ENCODE results near the gene RAET1E. TPM values are rescaled to one million over a fixed set of nuclear protein-coding genes. Genes with fewer than 3 reads are reported as not detected.

RAET1E gene
- total and polyA plus RNA-seq, 2 experiments from 2014 or later: not detected

DNA sequence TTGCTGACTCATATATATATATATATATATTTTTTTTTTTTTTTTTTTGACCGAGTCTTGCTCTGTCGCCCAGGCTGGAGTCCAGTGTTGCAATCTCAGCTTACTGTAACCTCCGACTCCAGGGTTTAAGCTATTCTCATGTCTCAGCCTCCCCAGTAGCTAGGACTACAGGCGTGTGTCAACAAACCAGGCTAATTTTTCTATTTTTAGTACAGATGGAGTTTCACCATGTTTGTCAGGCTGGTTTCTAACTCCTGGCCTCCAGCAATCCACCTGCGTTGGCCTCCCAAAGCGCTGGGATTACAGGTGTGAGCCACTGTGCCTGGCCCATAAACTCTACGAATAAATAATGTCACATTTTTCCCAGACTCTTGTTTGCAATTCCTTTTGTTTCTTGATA, 38.5 kb downstream of the RAET1E start:
- H3K4me3 Mint-ChIP-seq: no peak overlapping the region

More for the DNA sequence above, 38.5 kb downstream of the RAET1E start:
- 0 out of 2 replicates have a peak, but pooled peaks cover 6% of the 10 kb centered on the region for H3F3A ChIP-seq (replicated peaks; ENCODE audit: low read depth)
- no peak overlapping the region for H3K4me3 ChIP-seq
- H3K4me2 ChIP-seq: no peak overlapping the region
- H3K27ac Mint-ChIP-seq: no peak overlapping the region
- no peak for DNase-seq (ENCODE audit: low spot score)
- H3K79me2 ChIP-seq (replicated peaks; ENCODE audit: insufficient read depth): peaks cover 19% of the 10 kb centered on the region
- TF ChIP-seq, protein P1, sequence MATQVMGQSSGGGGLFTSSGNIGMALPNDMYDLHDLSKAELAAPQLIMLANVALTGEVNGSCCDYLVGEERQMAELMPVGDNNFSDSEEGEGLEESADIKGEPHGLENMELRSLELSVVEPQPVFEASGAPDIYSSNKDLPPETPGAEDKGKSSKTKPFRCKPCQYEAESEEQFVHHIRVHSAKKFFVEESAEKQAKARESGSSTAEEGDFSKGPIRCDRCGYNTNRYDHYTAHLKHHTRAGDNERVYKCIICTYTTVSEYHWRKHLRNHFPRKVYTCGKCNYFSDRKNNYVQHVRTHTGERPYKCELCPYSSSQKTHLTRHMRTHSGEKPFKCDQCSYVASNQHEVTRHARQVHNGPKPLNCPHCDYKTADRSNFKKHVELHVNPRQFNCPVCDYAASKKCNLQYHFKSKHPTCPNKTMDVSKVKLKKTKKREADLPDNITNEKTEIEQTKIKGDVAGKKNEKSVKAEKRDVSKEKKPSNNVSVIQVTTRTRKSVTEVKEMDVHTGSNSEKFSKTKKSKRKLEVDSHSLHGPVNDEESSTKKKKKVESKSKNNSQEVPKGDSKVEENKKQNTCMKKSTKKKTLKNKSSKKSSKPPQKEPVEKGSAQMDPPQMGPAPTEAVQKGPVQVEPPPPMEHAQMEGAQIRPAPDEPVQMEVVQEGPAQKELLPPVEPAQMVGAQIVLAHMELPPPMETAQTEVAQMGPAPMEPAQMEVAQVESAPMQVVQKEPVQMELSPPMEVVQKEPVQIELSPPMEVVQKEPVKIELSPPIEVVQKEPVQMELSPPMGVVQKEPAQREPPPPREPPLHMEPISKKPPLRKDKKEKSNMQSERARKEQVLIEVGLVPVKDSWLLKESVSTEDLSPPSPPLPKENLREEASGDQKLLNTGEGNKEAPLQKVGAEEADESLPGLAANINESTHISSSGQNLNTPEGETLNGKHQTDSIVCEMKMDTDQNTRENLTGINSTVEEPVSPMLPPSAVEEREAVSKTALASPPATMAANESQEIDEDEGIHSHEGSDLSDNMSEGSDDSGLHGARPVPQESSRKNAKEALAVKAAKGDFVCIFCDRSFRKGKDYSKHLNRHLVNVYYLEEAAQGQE (IDR thresholded peaks at IDR 0.05; ENCODE audit: unreplicated experiment): no peak
- no peak for TF ChIP-seq EZH2 (IDR thresholded peaks at IDR 0.05; ENCODE audit: low read depth, unreplicated experiment)
- TF ChIP-seq, protein P2, sequence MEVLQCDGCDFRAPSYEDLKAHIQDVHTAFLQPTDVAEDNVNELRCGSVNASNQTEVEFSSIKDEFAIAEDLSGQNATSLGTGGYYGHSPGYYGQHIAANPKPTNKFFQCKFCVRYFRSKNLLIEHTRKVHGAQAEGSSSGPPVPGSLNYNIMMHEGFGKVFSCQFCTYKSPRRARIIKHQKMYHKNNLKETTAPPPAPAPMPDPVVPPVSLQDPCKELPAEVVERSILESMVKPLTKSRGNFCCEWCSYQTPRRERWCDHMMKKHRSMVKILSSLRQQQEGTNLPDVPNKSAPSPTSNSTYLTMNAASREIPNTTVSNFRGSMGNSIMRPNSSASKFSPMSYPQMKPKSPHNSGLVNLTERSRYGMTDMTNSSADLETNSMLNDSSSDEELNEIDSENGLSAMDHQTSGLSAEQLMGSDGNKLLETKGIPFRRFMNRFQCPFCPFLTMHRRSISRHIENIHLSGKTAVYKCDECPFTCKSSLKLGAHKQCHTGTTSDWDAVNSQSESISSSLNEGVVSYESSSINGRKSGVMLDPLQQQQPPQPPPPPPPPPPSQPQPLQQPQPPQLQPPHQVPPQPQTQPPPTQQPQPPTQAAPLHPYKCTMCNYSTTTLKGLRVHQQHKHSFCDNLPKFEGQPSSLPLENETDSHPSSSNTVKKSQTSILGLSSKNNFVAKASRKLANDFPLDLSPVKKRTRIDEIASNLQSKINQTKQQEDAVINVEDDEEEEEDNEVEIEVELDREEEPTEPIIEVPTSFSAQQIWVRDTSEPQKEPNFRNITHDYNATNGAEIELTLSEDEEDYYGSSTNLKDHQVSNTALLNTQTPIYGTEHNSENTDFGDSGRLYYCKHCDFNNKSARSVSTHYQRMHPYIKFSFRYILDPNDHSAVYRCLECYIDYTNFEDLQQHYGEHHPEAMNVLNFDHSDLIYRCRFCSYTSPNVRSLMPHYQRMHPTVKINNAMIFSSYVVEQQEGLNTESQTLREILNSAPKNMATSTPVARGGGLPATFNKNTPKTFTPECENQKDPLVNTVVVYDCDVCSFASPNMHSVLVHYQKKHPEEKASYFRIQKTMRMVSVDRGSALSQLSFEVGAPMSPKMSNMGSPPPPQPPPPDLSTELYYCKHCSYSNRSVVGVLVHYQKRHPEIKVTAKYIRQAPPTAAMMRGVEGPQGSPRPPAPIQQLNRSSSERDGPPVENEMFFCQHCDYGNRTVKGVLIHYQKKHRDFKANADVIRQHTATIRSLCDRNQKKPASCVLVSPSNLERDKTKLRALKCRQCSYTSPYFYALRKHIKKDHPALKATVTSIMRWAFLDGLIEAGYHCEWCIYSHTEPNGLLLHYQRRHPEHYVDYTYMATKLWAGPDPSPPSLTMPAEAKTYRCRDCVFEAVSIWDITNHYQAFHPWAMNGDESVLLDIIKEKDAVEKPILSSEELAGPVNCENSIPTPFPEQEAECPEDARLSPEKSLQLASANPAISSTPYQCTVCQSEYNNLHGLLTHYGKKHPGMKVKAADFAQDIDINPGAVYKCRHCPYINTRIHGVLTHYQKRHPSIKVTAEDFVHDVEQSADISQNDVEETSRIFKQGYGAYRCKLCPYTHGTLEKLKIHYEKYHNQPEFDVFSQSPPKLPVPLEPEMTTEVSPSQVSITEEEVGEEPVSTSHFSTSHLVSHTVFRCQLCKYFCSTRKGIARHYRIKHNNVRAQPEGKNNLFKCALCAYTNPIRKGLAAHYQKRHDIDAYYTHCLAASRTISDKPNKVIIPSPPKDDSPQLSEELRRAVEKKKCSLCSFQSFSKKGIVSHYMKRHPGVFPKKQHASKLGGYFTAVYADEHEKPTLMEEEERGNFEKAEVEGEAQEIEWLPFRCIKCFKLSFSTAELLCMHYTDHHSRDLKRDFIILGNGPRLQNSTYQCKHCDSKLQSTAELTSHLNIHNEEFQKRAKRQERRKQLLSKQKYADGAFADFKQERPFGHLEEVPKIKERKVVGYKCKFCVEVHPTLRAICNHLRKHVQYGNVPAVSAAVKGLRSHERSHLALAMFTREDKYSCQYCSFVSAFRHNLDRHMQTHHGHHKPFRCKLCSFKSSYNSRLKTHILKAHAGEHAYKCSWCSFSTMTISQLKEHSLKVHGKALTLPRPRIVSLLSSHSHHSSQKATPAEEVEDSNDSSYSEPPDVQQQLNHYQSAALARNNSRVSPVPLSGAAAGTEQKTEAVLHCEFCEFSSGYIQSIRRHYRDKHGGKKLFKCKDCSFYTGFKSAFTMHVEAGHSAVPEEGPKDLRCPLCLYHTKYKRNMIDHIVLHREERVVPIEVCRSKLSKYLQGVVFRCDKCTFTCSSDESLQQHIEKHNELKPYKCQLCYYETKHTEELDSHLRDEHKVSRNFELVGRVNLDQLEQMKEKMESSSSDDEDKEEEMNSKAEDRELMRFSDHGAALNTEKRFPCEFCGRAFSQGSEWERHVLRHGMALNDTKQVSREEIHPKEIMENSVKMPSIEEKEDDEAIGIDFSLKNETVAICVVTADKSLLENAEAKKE (CRISPR knock-in tag; IDR thresholded peaks at IDR 0.05): no peak
- peaks cover 18% of the 10 kb centered on the region for H3K27me3 Mint-ChIP-seq (ENCODE audit: insufficient read depth, low read depth, poor library complexity)
- no peak overlapping the region for H3K27ac ChIP-seq (ENCODE audit: low read depth)
- no peaks in the 10 kb centered on the region for H3K36me3 Mint-ChIP-seq (ENCODE audit: low read depth)
- H3K36me3 ChIP-seq (ENCODE audit: insufficient read depth): no peaks in the 10 kb centered on the region
- peaks cover 17% of the 10 kb centered on the region for H3K27me3 ChIP-seq (ENCODE audit: insufficient read depth)
- ATAC-seq: no peak
- peaks cover 61% of the 10 kb centered on the region for H3K4me1 Mint-ChIP-seq
- H3K9me3 Mint-ChIP-seq: no peaks in the 10 kb centered on the region
- peaks cover 34% of the 10 kb centered on the region for H3K4me1 ChIP-seq (ENCODE audit: insufficient read depth)
- H2AFZ ChIP-seq: no peak overlapping the region
- 0 out of 2 replicates have a peak, but pooled peaks cover 19% of the 10 kb centered on the region for H4K20me1 ChIP-seq (replicated peaks; ENCODE audit: insufficient read depth)
- H3K9me2 ChIP-seq (ENCODE audit: insufficient read depth): no peaks in the 10 kb centered on the region
